CD4-positive, alpha-beta T cell (primary cell): ENCODE results near the gene SCAANT1. TPM values are rescaled to one million over a fixed set of nuclear protein-coding genes. Genes with fewer than 3 reads are reported as not detected.

Experiments
- ATAC-seq: fragments of 200-7000 bp; cut with Tn5 transposase; one replicate; pipeline ENCODE4 v1.10.0; 2022; ENCODE audit warnings: mild to moderate bottlenecking; ENCODE audit not compliant: poor library complexity
- CTCF ChIA-PET: fragments of 350-600 bp; sonication (Branson Sonifier 250); formaldehyde crosslinking; loops from one replicate; lab custom pipeline; 2021; ENCODE audit warnings: antibody characterized with exemption, inconsistent platforms; lab: Charles Lee
- POLR2A ChIA-PET: fragments of 350-600 bp; sonication (Branson Sonifier 250); formaldehyde crosslinking; loops from one replicate; lab custom pipeline; 2021; ENCODE audit warnings: antibody characterized with exemption, inconsistent platforms; lab: Charles Lee
- DNase-seq, 14 experiments: peaks; one replicate each; pipeline ENCODE4 v3.0.0-alpha.2; 2013 to 2020; ENCODE audit warnings: mixed read lengths in 2 of 14
- H3K27ac ChIP-seq, 2 donors: one replicate each; pipeline versions ENCODE4 v1.5.1 to v1.7.0; 2013; ENCODE audit warnings: low read length in 2 of 2, low read depth in 1 of 2, mild to moderate bottlenecking in 1 of 2
- H3K27me3 ChIP-seq, 2 experiments: 1 replicate in 1 of 2; 2 replicates in 1 of 2; pipeline versions ENCODE4 v1.6.1 to v1.7.0; 2013; ENCODE audit warnings: low read length in 2 of 2, control low read depth in 1 of 2, mild to moderate bottlenecking in 1 of 2, moderate library complexity in 1 of 2; ENCODE audit not compliant: insufficient read depth in 2 of 2, control insufficient read depth in 1 of 2
- H3K36me3 ChIP-seq: one replicate; pipeline ENCODE4 v1.6.1; 2013; ENCODE audit warnings: low read length, control low read depth; ENCODE audit not compliant: insufficient read depth
- H3K4me1 ChIP-seq: one replicate; pipeline ENCODE4 v1.6.1; 2013; ENCODE audit warnings: low read length, control low read depth; ENCODE audit not compliant: insufficient read depth
- H3K4me3 ChIP-seq: one replicate; pipeline ENCODE4 v1.5.1; 2013; ENCODE audit warnings: mild to moderate bottlenecking, low read length, moderate library complexity
- H3K9me3 ChIP-seq, 2 experiments: 1 replicate in 1 of 2; 2 replicates in 1 of 2; pipeline versions ENCODE4 v1.6.1 to v1.7.0; 2013; ENCODE audit warnings: low read length in 2 of 2, mild to moderate bottlenecking in 2 of 2, control low read depth in 1 of 2, moderate library complexity in 1 of 2; ENCODE audit not compliant: control insufficient read depth in 1 of 2, insufficient read depth in 1 of 2
- H3K27ac Mint-ChIP-seq: one replicate; pipeline ENCODE4 v1.8.0; 2020; ENCODE audit warnings: mixed read lengths
- H3K27me3 Mint-ChIP-seq: one replicate; pipeline ENCODE4 v1.8.0; 2021; ENCODE audit warnings: mixed read lengths
- H3K36me3 Mint-ChIP-seq: one replicate; pipeline ENCODE4 v1.8.0; 2021; ENCODE audit warnings: low read depth, mixed read lengths
- H3K4me1 Mint-ChIP-seq: one replicate; pipeline ENCODE4 v1.8.0; 2021; ENCODE audit warnings: low read depth, mixed read lengths
- H3K4me3 Mint-ChIP-seq: one replicate; pipeline ENCODE4 v1.8.0; 2020; ENCODE audit warnings: mild to moderate bottlenecking, mixed read lengths
- H3K9me3 Mint-ChIP-seq: one replicate; pipeline ENCODE4 v1.8.0; 2020; ENCODE audit warnings: mixed read lengths
- CTCF ChIP-seq: fragments of 200-600 bp; IDR thresholded peaks from one replicate; pipeline ENCODE4 v1.8.0; 2022; ENCODE audit warnings: antibody characterized with exemption, mild to moderate bottlenecking
- intact Hi-C, 2 experiments: fragments of 100-400 bp; cut with DNase I in 1 of 2; cut with micrococcal nuclease in 1 of 2; formaldehyde crosslinking; loops; one replicate each; pipeline versions ENCODE4 v1.15.1 to v1.9.0; 2023 to 2025; cut with DNase I, micrococcal nuclease
- total RNA-seq, 174 experiments: library from RNA in 2 of 174; stranded (reverse) in 2 of 174; gene quantifications; one replicate each; pipeline ENCODE4 v1.2.3 and lab custom pipeline; 2021 to 2026

The SCAANT1 gene
- total RNA-seq, 2 experiments from 2014 or later, result 1.4 to 2.1 TPM

- Mint-ChIP-seq H3K9me3 (no peaks in the 10 kb centered on the region), H3K36me3 (peaks cover 54% of the 10 kb centered on the region), H3K4me3 (peak overlapping the region; percentile 91), H3K27me3 (no peaks in the 10 kb centered on the region), H3K4me1 (peaks cover 43% of the 10 kb centered on the region), H3K27ac (peak overlapping the region; percentile 90)
- ChIA-PET CTCF (no interaction called here), POLR2A (interaction anchor here (0.6 to 3.6 kb wide), 7 partner anchors 10 to 110 kb away, joined by 3 to 43 read pairs (median 8); partner anchors contain the start of genes ATXN7, PSMD6 and THOC7)
- DNase-seq (peak; percentile 15 to 80 (median 44)), ATAC-seq (peak; percentile 26)
- Histone ChIP-seq H3K9me3 (no peaks in the 10 kb centered on the region), H3K4me3 (peak overlapping the region; percentile 64), H3K4me1 (peaks cover 24% of the 10 kb centered on the region), H3K27me3 (no peaks in the 10 kb centered on the region), H3K36me3 (peaks cover 13% of the 10 kb centered on the region), H3K27ac (peak overlapping the region; percentile 17 to 63)
- intact Hi-C loops, result loop anchor here (2.0 to 5.0 kb wide), 5 partner anchors 42 to 110 kb away; partner anchors contain the start of genes PSMD6 (in 2 of the 2), ATXN7 (in 1 of the 2) and THOC7 (in 1 of the 2)
- TF ChIP-seq CTCF, result no peak
Observed at GRCh38 chr3:63912768-63913588, 795 bp upstream of the SCAANT1 start.

- Mint-ChIP-seq H3K27ac (peak overlapping the region; percentile 94), H3K4me3 (peak overlapping the region; percentile 93), H3K36me3 (peaks cover 39% of the 10 kb centered on the region), H3K4me1 (peaks cover 44% of the 10 kb centered on the region), H3K27me3 (no peaks in the 10 kb centered on the region), H3K9me3 (no peaks in the 10 kb centered on the region)
- peaks cover 3% of the 10 kb centered on the region for H3K36me3 ChIP-seq
- ATAC-seq (peak; percentile 33), DNase-seq (peak in 1 of 14 experiments; percentile 69)
- H3K4me3 ChIP-seq, result peak overlapping the region; percentile 64
- H3K4me1 ChIP-seq, result peaks cover 24% of the 10 kb centered on the region
- no peaks in the 10 kb centered on the region for H3K27me3 ChIP-seq
- H3K9me3 ChIP-seq, result no peaks in the 10 kb centered on the region
- peak overlapping the region; percentile 70 to 83 for H3K27ac ChIP-seq
- ChIA-PET POLR2A (interaction anchor here (0.7 to 3.6 kb wide), 11 partner anchors 9 to 106 kb away, joined by 3 to 43 read pairs (median 4); partner anchors contain the start of genes ATXN7 and THOC7), CTCF (interaction anchor here (1.6 kb wide), 1 partner anchor 71 kb away, joined by 3 read pairs; no protein-coding TSS in a partner anchor)
- intact Hi-C loops, result loop anchor here in 1 of 2 experiments (1.0 to 5.0 kb wide), 2 partner anchors 48 to 111 kb away; partner anchors contain the start of genes ATXN7, PSMD6 and THOC7
- no peak for TF ChIP-seq CTCF
Observed at GRCh38 chr3:63911509-63911872, 692 bp downstream of the SCAANT1 start.

GRCh38 chr3:63910891-63911290, 1.3 kb downstream of the SCAANT1 start:
- intact Hi-C loops, result loop anchor here in 1 of 2 experiments (1.0 to 5.0 kb wide), 2 partner anchors 48 to 111 kb away; partner anchors contain the start of genes ATXN7, PSMD6 and THOC7
- CTCF ChIA-PET, result interaction anchor here (1.6 kb wide), 1 partner anchor 71 kb away, joined by 3 read pairs; no protein-coding TSS in a partner anchor
- Histone ChIP-seq H3K4me3 (peak overlapping the region; percentile 64), H3K9me3 (no peaks in the 10 kb centered on the region), H3K36me3 (no peaks in the 10 kb centered on the region), H3K4me1 (peaks cover 24% of the 10 kb centered on the region), H3K27ac (peak overlapping the region; percentile 70 to 83), H3K27me3 (no peaks in the 10 kb centered on the region)
- POLR2A ChIA-PET, result interaction anchor here (0.9 to 3.6 kb wide), 7 partner anchors 34 to 107 kb away, joined by 3 to 43 read pairs (median 4); partner anchors contain the start of genes ATXN7 and THOC7
- no peaks in the 10 kb centered on the region for H3K27me3 Mint-ChIP-seq
- peak overlapping the region; percentile 93 for H3K4me3 Mint-ChIP-seq
- ATAC-seq (peak; percentile 33), DNase-seq (peak in 3 of 14 experiments; percentile 67 to 73 (median 72))
- peaks cover 44% of the 10 kb centered on the region for H3K4me1 Mint-ChIP-seq
- H3K27ac Mint-ChIP-seq, result peak overlapping the region; percentile 94
- peaks cover 33% of the 10 kb centered on the region for H3K36me3 Mint-ChIP-seq
- TF ChIP-seq CTCF, result no peak
- H3K9me3 Mint-ChIP-seq, result no peaks in the 10 kb centered on the region
